Spleen (tissue), 7 donors: ENCODE results near the gene WDR18.

Experiments
- POLR2A ChIP-seq, 3 donors: fragments of 450-650 bp; IDR thresholded peaks; one replicate each; pipeline ENCODE4 v1.5.1; 2017; ENCODE audit warnings: antibody characterized with exemption in 3 of 3, mild to moderate bottlenecking in 1 of 3
- TF ChIP-seq, protein P1 (sequence below), 11 experiments: fragments of 200-600 bp in 7 of 11; fragments of 450-650 bp in 4 of 11; sonication (generic) in 4 of 11; IDR thresholded peaks in 8 of 11; conservative IDR thresholded peaks in 3 of 11; 1 replicate in 7 of 11; 2 replicates in 4 of 11; pipeline versions ENCODE4 v1.4.0 to v1.8.0; 2016 to 2021; ENCODE audit warnings: antibody characterized with exemption in 11 of 11, inconsistent platforms in 4 of 11, mild to moderate bottlenecking in 1 of 11
- donor health status: DM: no; HTN: no; CAD: no; lungs with moderate emphysema.
- donor health status: DM: no; HTN: no; CAD: no.
- donor health status: DM: no; HTN: no; CAD: no.

- TF ChIP-seq, protein P1, sequence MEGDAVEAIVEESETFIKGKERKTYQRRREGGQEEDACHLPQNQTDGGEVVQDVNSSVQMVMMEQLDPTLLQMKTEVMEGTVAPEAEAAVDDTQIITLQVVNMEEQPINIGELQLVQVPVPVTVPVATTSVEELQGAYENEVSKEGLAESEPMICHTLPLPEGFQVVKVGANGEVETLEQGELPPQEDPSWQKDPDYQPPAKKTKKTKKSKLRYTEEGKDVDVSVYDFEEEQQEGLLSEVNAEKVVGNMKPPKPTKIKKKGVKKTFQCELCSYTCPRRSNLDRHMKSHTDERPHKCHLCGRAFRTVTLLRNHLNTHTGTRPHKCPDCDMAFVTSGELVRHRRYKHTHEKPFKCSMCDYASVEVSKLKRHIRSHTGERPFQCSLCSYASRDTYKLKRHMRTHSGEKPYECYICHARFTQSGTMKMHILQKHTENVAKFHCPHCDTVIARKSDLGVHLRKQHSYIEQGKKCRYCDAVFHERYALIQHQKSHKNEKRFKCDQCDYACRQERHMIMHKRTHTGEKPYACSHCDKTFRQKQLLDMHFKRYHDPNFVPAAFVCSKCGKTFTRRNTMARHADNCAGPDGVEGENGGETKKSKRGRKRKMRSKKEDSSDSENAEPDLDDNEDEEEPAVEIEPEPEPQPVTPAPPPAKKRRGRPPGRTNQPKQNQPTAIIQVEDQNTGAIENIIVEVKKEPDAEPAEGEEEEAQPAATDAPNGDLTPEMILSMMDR (IDR thresholded peaks at IDR 0.05 in 8 of 11, conservative IDR thresholded peaks at IDR 0.05 in 3 of 11): no peak
- no peak for TF ChIP-seq POLR2A (IDR thresholded peaks at IDR 0.05)
Measured at GRCh38 chr19:953445-954271, 30.5 kb upstream of the WDR18 start.
